AG08396 (cell line): ENCODE measurements around the gene GJC2.

Source experiments
- DNase-seq: peaks from one replicate; pipeline ENCODE4 v3.0.0; 2012; ENCODE audit warnings: low spot score, mixed read lengths

The GJC2 gene

DNA sequence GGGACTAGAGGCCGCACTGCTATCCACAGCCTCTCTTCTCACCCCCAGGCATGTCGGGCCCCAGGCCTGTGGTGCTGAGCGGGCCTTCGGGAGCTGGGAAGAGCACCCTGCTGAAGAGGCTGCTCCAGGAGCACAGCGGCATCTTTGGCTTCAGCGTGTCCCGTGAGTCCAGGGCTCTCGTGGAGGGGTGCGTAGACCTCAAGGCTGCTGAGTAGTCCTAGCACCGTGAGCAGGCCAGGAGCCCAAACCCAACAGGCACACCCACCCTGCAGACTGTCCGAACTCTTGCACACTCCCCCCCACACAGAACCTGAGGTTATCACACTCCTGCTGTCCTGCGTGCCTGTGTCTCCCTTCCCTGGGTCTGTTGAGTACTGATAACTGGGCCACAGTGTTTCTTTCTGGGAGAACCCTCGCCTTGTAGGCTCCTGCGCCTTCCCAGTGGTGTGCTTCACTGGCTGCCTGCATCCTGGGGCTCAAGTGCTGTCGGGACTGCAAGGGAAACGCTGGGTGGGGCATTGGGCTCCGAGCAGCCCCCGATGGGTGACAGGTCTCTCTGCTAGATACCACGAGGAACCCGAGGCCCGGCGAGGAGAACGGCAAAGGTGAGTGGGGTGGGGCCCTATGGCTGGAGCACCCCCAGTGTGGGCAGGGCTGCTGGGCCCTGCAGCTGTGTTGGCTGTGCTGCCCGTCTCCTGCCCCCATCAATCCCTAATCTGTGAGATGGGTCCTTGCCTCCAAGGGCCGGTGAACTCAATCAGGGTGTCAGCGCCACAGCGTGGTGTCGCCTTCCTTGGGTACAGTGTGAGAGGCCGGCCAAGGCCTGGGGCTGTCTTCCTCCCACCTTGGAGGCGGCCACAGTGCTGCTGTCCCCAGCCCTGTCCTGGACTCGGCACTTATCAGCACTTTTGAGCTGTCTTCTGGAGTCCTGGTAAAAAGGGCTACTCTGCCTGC is 4.0 kb upstream of the GJC2 start:
- no peak for DNase-seq

DNA sequence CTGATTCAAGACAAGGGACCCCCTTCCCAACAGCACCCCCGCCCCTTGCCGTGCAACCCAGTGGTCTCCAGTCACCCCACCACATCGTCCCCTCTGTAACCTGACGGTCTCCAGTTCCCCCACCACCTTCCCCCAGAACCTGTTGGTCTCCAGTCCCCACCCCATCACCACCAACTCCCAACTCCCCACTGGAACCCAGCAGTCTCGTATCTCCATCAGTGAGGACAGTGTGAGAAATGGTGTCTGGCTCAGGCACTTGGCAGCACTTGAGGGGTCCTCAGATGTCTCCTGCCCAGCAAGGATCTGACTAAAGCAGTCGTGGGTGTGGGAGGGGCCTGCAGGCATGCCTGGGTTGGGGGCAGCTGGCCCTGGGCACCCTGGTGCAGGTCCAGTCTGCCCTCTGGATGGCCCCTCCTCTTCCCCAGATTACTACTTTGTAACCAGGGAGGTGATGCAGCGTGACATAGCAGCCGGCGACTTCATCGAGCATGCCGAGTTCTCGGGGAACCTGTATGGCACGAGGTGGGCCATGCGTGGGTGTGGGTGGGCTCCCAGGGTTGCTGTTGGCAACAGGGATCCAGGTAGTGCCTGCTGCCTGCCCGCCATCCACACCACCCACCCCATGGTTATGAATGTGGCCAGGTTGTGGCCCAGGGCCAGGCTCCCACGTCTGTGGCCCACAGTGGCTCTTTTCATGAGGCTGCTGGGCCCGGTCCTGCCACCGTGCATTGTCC is 3.1 kb upstream of the GJC2 start:
- DNase-seq: peak; percentile 2

- DNase-seq: peak; percentile 7
Measured at GRCh38 chr1:228147151-228147693, 2.5 kb upstream of the GJC2 start.

DNA sequence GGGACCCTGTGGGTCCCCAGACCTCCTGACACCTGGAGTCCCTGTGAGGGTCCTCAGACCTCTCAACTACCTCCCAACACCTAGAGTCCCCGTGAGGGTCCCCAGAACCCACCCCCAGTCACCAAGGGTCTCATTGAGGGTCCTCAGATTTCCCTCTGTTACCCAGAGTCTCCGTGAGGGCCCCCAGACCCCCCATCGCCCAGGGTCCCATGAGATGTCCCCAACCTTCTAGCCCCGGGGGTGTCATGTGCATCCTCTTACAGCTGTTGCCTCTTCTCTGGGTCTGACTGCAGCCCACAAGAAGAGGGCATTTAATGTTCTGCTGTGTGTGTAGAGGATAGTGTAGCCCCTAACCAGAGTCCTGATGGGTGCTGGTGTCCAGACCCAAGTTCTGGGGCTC is 2.0 kb upstream of the GJC2 start:
- DNase-seq: no peak

DNA sequence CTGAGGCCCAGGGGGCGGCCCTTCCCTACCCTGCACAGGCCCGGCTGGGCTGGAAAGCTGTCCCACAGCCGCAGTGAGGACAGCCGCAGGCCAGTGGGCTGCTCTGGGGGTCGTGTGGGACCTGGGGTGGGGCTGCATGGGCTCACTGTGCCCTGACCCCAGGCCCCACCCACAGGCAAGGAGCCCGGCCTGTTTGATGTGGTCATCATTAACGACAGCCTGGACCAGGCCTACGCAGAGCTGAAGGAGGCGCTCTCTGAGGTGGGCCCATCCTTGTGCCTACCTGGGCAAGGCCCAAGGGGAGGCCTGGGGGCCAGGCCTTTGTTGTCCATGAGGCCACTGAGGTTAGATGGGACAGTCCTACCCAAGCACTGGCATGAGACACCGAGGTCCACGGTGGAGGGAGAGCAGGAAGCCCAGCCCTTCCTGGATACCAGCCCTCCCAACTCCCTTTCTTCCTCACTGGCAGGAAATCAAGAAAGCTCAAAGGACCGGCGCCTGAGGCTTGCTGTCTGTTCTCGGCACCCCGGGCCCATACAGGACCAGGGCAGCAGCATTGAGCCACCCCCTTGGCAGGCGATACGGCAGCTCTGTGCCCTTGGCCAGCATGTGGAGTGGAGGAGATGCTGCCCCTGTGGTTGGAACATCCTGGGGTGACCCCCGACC is 1.4 kb upstream of the GJC2 start:
- peak; percentile 35 for DNase-seq

- no peak for DNase-seq
Measured at GRCh38 chr1:228148935-228149405, 760 bp upstream of the GJC2 start.

DNA sequence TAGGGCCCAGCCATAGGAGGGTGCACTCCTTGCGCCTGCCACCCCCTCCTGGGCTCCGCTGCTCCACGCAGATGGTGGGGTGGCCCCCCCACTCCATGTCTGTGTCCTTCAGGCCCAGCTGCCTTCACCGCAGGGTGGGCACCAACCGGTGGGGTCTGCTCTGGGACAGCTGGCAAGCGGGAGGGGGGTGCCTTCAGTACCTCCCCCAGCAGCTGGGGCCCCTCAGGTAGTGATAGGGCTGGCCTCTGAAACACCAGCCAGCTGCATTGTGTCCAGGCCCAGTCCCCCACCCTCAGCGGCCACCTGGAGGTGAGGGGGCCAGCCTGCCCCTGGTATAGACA is 360 bp downstream of the GJC2 start:
- DNase-seq: no peak

- peak; percentile 88 for DNase-seq
Measured at GRCh38 chr1:228150461-228151179, 890 bp downstream of the GJC2 start.

- no peak for DNase-seq
Measured at GRCh38 chr1:228151180-228151925, 1.6 kb downstream of the GJC2 start.

DNA sequence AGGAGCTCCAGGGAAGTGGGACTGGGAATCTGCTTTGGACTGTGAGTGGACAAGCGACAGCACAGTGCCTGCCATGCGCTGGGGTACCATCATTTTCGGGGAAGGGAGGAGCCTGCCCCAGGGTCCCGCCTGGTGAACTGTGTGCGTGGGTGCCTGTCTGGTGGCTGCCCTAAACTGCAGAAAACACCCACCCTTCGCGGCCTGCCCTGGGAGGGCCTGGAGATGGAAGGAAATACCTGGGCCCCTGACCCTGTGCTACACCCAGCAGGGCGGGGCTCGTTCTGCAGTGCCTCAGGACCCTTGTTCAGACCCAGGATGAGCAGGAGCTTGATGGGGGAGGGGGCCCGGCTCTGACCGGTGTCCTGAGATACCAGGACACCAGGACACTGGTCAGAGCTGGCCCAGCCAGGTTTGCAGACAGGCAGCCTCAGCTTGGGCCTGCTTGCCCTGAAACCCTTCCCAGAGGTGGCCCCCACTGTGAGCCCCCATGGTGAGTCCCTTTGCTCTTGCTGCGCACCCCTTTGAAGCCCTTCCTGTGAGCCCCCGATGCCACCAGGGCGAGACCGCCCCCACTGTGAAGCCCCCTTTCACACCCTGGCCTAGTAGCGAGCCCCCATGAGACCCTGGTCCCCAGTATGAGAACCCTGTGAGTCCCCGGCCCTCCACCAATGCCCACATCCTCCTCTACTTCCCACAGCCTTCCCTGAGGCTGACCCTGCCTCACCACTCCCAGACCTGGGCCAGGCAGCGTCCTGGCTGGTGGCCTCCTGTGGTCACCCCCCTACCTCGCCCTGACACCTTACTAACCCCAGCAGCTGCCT is 2.6 kb downstream of the GJC2 start:
- DNase-seq: no peak

DNA sequence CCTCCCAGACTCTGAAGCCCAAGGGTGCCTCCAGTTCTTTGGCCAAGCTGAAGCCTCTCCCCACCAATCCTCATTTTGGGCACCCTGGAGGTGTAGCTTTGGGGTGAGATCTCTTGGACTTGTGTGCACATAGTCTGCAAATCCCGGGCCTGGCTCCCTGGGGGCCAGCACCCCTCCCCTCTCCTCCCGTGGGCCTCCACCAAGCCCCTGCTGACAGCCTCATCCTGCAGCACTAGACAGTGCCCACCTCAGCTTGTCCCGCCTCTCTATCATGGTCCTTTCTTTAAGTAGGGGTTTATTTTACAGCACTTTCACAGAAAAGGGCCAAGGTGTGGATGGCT is 3.2 kb downstream of the GJC2 start:
- no peak for DNase-seq

DNA sequence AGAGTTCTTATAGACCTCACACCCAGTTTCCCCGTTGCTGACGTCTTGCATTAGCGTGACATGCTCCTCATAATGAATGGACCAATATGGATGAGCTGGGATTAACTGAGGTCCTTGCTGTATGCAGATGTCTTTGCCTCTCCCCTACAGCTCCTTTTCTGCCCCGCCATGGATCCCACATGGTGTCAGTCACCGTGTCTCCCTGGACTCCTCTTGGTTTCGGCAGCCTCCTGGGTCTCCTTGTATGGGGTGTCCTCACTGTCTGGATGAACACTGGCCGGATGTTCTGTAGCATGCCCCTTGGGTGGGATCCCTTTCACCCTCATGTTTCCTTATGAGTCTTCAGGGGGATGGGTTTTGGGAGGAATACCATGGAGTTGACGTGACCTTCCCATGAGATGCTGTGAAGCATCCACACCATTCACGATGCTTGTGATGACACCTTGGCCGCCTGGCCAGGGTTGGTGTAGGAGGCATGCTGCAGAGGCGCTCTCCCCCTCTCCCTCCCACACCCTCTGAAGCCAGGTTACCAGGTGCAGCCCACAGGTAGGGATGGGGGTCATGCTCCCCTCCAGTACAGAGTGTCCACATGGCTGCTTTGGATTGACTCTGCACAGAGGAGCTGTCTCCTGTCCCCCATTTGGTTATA is 4.4 kb downstream of the GJC2 start:
- no peak for DNase-seq

- no peak for DNase-seq
Measured at GRCh38 chr1:228154670-228155571, 5.2 kb downstream of the GJC2 start.

DNA sequence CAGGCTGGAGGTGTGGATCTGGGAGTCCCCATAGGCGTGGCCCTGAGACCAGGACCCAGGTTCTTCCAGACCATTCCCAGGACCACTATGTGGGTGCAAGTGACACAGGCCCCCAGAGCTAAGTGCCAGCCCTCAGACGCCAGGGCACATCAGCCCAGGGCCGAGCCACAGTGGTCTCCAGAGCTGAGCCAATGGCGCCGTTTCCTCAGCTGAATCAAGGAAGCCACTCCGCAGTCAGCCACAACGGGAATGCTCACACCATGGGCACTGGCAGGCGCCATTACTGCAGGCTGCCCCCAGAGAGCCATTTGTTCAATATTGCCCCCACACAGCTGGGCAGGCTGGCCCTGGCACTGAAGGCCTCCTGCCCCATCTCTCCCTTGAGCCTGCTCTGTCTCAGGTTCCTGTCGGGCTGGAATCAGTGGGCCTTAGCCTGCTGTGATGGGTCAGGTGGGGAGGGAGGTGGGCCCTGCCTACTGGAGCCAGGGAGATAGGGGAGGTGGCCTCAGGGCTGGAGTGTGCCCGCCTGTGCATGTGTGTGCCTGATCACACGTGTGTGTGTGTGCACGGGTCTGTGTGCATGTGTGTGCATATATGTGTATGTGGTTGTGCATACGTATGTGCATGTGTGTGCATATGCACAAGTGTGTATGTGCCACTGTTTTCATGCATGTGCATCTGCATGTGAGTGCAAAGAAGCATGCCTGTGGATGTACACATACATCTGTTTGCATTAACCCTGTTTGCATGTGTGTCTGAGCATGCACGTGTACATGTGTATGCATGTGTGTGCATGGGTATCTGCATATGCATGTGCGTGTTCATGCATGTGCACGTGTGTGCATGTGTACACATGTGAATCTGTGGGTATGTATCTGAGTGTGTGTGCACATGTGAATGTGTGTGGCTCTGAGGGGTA is 6.1 kb downstream of the GJC2 start:
- DNase-seq: no peak

DNA sequence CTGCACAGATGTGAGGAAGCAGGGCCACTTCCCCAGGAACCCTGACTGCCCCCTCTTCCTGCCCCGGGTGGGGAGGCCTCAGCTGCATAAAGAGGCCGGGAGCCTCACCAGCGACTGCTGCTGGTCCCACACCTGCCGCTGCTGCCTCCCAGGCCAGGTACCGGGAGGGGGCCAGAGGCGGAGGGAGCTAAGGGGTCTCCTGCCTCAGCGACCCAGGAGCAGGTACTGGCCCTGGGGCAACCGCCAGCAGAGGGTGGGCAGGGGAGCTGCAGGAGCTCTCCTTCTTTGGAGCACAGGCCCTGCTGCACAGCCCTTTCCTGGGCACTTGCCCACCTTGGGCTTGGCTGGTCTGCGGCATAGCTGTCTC is 6.8 kb downstream of the GJC2 start:
- no peak for DNase-seq

- no peak for DNase-seq
Measured at GRCh38 chr1:228156941-228157728, 7.4 kb downstream of the GJC2 start.

GRCh38 chr1:228157729-228158126 is 8.0 kb downstream of the GJC2 start:
- DNase-seq: no peak
